Neural crest cell (in vitro differentiated cells): Measurements from ENCODE around the gene CHTF8. TPM values are rescaled to one million over a fixed set of nuclear protein-coding genes. Genes with fewer than 3 reads are reported as not detected.
"Not testable (repeated sequence)": the region's sequence is repeated elsewhere in the genome, so short reads cannot be mapped to it uniquely, and the experiment has no call there.

Experiments used
- DNase-seq: peaks from one replicate; pipeline ENCODE4 v3.0.0; 2021; ENCODE audit warnings: low read depth, mixed read lengths, low spot score
- H3K27ac Mint-ChIP-seq: one replicate; pipeline ENCODE4 v1.8.0; 2021; ENCODE audit warnings: mild to moderate bottlenecking, mixed read lengths; ENCODE audit not compliant: unreplicated experiment
- H3K27me3 Mint-ChIP-seq: 2 replicates; pipeline ENCODE4 v1.8.0; 2021; ENCODE audit warnings: low read depth, mild to moderate bottlenecking, mixed read lengths
- H3K36me3 Mint-ChIP-seq: 2 replicates; pipeline ENCODE4 v1.8.0; 2021; ENCODE audit warnings: low read depth, mild to moderate bottlenecking, mixed read lengths
- H3K4me1 Mint-ChIP-seq: 2 replicates; pipeline ENCODE4 v1.8.0; 2021; ENCODE audit warnings: mixed read lengths
- H3K4me3 Mint-ChIP-seq: one replicate; pipeline ENCODE4 v1.8.0; 2021; ENCODE audit warnings: mild to moderate bottlenecking, mixed read lengths
- H3K9me3 Mint-ChIP-seq: 2 replicates; pipeline ENCODE4 v1.8.0; 2021; ENCODE audit warnings: mixed read lengths
- CTCF ChIP-seq: fragments of 200-600 bp; sonication (generic); conservative IDR thresholded peaks from 2 replicates; pipeline ENCODE4 v1.5.0; 2021; ENCODE audit warnings: antibody characterized with exemption, mild to moderate bottlenecking
- total RNA-seq: library from RNA; stranded (reverse); gene quantifications from 2 replicates; pipeline ENCODE4 v1.2.1, GENCODE V29; 2021

CHTF8 gene
- total RNA-seq, 1 donor from 2014 or later: 139 TPM

- no peak overlapping the region for H3K4me3 Mint-ChIP-seq
- H3K9me3 Mint-ChIP-seq: no peaks in the 10 kb centered on the region
- TF ChIP-seq CTCF: peak; percentile 23
- DNase-seq: no peak
- H3K27ac Mint-ChIP-seq: no peak overlapping the region
- no peaks in the 10 kb centered on the region for H3K4me1 Mint-ChIP-seq
- peaks cover 26% of the 10 kb centered on the region for H3K36me3 Mint-ChIP-seq
- H3K27me3 Mint-ChIP-seq: no peaks in the 10 kb centered on the region
These were observed 10.7 kb upstream of the CHTF8 start for GRCh38 chr16:69143116-69143515.

- no peak for DNase-seq
These were observed 9.5 kb upstream of the CHTF8 start for GRCh38 chr16:69141936-69142335.

GRCh38 chr16:69141014-69141413 is 8.6 kb upstream of the CHTF8 start:
- Mint-ChIP-seq H3K4me3 (no peak overlapping the region), H3K4me1 (no peaks in the 10 kb centered on the region), H3K9me3 (no peaks in the 10 kb centered on the region), H3K27me3 (no peaks in the 10 kb centered on the region), H3K36me3 (peaks cover 26% of the 10 kb centered on the region), H3K27ac (peak overlapping the region; percentile 85)
- no peak for TF ChIP-seq CTCF
- DNase-seq: no peak

More at GRCh38 chr16:69141936-69142335, 9.5 kb upstream of the CHTF8 start:
- Mint-ChIP-seq H3K27me3 (no peaks in the 10 kb centered on the region), H3K4me1 (no peaks in the 10 kb centered on the region), H3K36me3 (peaks cover 26% of the 10 kb centered on the region), H3K4me3 (no peak overlapping the region), H3K9me3 (no peaks in the 10 kb centered on the region), H3K27ac (no peak overlapping the region)
- no peak for TF ChIP-seq CTCF

GRCh38 chr16:69139464-69139863 is 7.1 kb upstream of the CHTF8 start:
- H3K4me1 Mint-ChIP-seq, H3K4me3 Mint-ChIP-seq, DNase-seq, H3K9me3 Mint-ChIP-seq, H3K27me3 Mint-ChIP-seq, H3K27ac Mint-ChIP-seq: not testable (repeated sequence)
- H3K36me3 Mint-ChIP-seq: peaks cover 26% of the 10 kb centered on the region

- peaks cover 13% of the 10 kb centered on the region for H3K4me1 Mint-ChIP-seq
These were observed 6.2 kb upstream of the CHTF8 start for GRCh38 chr16:69138608-69139007.

More at GRCh38 chr16:69138608-69139007, 6.2 kb upstream of the CHTF8 start:
- Mint-ChIP-seq H3K36me3 (peaks cover 30% of the 10 kb centered on the region), H3K4me3 (no peak overlapping the region), H3K9me3 (no peaks in the 10 kb centered on the region), H3K27ac (no peak overlapping the region), H3K27me3 (no peaks in the 10 kb centered on the region)
- TF ChIP-seq CTCF: no peak
- DNase-seq: no peak
